Activated gamma-delta T cell treated with Interleukin-2 at 50 U/mL for 16 hours (primary cell): ENCODE measurements around the gene CCT8L2.
"Not testable (repeated sequence)": the region's sequence is repeated elsewhere in the genome, so short reads cannot be mapped to it uniquely, and the experiment has no call there.

Source experiments
- DNase-seq: peaks from one replicate; pipeline ENCODE4 v3.0.0-alpha.2; 2020

Gene CCT8L2, protein sequence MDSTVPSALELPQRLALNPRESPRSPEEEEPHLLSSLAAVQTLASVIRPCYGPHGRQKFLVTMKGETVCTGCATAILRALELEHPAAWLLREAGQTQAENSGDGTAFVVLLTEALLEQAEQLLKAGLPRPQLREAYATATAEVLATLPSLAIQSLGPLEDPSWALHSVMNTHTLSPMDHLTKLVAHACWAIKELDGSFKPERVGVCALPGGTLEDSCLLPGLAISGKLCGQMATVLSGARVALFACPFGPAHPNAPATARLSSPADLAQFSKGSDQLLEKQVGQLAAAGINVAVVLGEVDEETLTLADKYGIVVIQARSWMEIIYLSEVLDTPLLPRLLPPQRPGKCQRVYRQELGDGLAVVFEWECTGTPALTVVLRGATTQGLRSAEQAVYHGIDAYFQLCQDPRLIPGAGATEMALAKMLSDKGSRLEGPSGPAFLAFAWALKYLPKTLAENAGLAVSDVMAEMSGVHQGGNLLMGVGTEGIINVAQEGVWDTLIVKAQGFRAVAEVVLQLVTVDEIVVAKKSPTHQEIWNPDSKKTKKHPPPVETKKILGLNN

DNA sequence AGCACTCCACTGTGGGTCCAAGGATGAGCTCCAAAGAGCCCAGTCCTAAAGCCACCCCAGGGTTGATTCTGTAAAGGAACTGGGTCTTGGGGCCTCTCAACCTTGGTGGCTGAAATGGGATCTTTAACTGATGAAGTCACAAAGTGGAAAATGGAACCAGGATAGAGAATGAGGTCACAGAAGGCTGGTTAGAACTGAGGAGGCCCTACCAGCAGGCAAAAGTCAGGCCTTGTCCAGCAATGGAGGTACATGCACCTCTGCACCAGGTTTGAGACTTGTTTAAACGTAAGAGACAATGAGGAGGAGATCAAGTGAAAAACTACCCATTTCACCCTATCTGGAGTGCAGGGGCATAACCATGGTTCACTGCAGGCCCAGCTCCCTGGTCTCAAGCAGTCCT lies at the start of gene CCT8L2:
CCT8L2 (minus strand) TSS at position 101 of the 400 bp plus-strand sequence. CDS start 260 bp downstream, outside the sequence.
- DNase-seq, result not testable (repeated sequence)

DNA sequence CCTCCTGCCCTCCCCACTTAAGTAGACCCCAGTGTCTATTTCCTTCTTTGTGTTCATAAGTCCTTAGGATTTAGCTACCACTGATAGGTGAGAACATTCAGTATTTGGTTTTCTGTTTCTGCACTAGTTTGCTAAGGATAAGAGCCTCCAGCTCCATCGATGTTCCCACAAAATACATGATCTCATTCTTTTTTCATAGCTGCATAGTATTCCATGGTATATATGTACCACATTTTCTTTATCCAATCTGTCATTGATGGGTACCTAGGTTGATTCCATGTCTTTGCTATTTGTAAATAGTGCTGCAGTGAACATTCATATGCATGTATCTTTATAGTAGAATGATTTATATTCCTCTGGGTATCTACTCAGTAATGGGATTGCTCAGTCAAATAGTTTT lies 42.8 kb upstream of the CCT8L2 start:
- DNase-seq, result not testable (repeated sequence)

DNA sequence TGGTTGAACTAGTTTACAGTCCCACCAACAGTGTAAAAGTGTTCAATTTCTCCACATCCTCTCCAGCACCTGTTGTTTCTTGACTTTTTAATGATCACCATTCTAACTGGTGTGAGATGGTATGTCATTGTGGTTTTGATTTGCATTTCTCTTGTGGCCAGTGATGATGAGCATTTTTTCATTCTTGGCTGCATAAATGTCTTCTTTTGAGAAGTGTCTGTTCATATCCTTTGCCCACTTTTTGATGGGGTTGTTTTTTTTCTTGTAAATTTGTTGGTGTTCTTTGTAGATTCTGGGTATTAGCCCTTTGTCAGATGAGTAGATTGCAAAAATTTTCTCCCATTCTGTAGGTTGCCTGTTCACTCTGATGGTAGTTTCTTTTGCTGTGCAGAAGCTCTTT lies 41.5 kb upstream of the CCT8L2 start:
- not testable (repeated sequence) for DNase-seq

DNA sequence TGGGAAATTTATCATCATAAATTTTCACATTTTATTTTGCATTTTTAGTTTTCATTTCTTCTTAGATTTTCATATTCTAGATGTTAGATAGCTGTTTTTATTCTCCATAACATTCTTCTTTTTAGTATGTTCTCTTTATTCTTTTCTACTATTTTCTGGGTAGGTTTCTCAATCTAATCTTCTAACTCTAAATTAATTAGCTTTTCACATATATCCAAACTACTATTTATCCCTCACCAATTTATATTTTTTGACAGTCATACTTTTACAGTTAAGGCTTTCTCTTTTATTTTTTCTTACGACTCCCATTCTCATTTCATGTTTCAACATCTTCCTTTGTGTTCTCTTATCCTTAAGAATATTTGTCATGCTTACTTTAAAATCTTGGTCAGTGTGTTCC lies 35.9 kb upstream of the CCT8L2 start:
- DNase-seq, result not testable (repeated sequence)

DNA sequence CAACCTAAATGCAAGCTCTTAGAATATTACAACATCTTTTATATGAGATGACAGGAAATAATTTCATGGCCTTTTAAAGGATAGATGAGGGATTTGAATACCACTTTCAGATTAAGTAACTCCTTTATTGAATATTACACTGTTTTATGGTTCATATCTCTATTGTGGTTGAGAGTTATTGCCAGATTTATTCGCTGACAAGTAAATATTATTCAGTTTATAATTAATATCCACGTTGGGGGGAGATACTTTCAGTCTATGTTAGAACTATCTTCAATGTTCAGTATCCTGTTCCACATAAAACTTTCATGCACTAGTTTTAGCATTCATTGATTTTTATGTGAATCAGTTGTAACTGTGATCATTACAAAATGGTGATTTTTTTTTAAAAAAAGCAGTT lies 32.4 kb upstream of the CCT8L2 start:
- not testable (repeated sequence) for DNase-seq

DNA sequence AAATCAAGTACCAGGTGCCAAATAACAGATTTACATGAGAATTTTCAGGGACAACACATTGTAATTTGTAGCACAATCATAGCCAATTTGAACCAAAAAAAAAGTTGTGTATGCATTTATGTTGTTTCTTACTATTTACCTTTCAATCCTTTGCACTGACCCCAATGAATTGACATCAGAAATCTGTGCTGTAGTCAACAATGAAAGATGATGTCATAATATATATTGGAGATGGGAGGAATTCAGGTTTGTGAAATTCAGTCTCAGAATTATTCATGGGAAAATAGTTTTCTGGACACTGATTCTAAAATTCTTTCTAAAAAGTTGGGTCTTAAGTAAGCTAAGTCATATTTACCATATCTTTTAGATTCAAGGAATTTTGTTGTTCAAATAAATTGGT lies 31.0 kb upstream of the CCT8L2 start:
- not testable (repeated sequence) for DNase-seq

DNA sequence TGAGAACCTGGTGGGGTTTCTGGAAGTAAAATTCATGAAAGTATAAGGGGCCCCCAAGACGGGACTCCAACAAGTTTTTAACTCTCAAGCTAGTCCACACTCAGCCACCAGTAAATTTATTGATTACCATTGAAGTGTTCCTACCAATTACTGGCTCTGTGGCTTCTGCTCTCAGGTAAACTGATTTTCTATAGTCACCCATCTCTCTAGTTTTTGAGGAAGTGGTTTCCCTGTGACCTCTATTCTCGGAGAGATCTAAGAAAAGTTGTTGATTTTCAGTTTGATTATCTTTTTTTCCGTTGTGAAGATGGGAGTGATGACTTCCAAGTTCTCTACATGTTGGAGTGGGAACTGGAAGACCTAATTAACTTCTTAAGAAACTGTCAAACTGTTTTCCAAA lies 24.9 kb upstream of the CCT8L2 start:
- DNase-seq, result not testable (repeated sequence)

DNA sequence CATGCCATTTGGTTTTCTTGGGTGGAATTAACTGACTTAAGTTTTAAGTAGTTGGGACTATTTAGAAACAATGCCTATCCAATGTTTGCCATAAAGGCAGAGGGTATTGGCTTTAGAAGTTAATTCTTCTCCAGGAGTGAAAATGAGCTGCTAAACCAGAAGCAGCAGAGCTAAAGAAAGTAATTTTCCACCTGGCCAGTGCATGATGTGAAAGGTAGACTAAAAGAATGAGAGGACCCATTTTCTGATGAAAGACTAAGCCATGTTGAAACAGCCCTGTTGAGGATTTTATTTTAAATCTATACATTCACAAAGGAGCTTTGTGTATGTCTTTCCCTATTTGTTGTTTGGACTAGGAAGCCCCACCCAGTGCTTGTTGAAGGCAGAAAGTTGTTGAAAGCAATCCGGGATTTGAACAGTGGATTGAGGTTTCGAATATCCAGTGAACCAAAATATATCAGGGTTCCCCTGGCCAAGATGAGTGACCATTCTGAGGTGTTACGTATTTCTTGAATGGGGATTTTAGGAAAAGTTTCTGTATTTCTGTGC lies 23.9 kb upstream of the CCT8L2 start:
- DNase-seq, result not testable (repeated sequence)

DNA sequence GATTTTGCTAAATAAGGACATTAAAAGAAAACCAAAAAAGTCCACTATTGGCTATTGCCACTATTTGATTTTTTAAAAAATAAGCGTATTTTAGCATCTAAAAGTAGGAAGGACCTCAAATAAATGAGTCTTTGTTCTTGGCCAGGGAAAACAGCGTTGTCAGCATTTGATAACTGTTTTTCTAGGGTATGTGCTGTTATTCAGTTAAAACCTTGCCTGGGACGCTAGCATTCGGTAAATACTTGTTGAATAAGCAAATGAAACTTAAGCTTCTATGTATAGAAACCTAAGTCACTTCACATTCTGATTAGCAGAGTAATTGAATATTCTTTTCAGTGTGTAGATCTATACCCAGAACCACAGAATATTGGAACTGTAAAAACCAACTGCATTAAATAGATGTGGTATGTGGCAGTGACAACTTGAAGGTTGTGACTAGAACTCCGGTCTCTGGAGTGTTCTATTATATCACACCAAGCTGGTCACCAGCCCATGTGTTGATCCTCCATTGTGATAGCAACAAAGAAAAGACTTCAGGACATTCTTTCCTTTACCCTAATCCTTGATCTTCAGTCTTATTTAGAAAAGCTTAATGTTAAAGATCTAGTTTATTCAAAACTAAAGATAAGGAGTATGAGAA lies 23.1 kb upstream of the CCT8L2 start:
- DNase-seq, result not testable (repeated sequence)

DNA sequence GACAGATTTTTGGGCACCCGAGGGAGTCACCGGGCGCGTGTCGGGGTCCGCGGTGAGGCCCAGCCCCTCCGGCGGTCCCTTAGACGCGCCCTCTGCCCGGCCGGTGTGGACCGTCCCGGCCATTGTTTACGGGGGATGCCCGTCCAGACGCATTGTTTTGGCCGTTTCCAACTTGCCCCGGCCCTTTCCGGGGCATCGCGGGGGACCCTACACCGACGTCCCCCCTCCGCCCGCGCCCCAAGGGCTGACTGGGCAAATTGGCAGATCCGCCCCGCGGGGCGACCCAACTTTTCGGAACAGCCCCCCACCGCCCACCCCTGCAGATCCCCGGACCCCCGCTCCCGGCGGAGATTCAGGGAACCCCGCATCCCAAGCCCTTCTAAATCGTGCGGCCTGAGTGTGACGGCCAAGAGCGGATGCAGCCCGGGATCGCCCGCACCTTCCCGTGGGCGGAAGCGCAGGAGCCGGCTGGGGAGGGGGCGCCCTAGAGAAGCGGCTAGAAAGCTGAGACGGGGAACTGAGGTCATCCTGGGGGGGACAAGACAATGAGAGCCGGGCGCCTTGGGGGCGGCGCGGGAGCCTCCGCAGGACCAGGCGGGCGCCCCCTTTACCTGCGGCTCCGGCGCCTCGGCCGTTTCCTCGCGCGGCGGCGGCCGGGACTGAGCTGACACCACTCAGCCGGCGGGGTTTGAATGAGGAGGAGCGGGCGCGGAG lies 17.1 kb upstream of the CCT8L2 start:
- no peak for DNase-seq

DNA sequence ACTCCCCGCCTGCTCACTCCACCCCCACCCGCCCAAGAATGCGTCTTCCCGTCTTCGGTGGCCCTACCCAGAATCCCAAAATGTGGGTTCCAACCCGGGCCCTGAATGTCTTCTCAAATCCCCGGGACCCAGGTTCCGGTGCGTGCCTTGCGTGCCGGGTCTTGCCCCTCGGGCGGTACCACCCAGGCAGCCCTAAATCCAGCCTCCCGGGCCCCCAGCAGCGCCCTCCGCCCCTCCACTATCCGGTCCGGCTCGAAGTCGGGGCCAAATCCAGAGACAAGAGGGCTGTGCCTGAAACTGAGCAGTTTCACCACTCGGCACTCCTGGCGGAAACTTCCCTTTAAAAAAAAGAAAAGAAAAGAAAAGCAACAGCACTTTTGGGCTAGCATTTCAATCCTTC lies 16.3 kb upstream of the CCT8L2 start:
- DNase-seq, result no peak

DNA sequence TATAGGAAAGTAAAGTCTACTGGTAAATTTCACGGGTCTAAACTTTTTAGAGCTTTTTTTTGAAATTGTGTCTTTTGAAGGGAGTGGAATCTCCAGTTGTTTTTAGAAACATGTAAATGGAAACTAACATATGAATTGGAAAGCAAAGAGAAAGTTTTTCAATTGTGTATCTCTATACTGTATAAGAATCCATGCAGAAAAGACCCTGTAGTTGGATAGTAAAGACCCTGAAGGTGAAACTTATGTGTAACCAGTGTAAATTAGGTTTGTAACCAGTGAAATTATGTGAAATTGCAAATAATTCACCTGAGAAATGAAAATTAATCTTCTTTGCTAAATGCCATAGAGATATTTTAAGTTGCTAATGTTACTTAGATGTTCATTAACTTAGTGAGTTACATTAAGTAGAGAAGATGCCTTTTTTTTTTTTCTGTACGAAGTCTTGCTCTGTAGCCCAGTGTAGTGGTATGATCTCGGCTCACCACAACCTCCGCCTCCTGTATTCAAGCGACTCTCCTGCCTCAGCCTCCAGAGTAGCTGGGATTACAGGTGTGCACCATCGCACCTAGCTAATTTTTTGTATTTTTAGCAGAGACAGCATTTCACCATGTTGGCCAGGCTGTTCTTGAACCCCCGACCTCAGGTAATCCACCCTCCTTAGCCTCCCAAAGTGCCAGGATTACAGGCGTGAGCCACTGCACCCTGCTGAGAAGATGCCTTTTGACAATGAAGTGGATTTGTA lies 11.8 kb upstream of the CCT8L2 start:
- DNase-seq, result not testable (repeated sequence)

DNA sequence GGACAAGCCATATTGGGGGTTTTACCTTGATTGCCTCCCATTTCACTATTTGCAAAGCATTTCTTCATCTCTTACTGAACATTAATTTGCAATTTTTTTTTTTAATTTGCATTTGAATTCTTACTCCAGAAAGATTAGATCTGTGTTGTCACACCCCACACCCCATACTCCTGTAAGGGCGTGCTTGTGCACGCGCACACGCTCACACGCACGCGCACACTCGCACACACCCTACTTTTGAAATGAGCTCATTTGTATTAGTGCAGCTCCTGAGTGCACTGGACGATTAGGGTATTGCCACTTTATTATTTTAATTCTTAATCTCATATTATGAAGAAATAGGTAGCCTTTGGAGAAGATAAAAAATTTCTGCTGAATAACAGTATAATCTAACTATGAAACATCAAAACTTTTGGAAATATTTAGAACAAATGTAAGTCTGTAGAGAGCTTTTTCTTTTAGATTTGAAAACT lies 11.2 kb upstream of the CCT8L2 start:
- not testable (repeated sequence) for DNase-seq

DNA sequence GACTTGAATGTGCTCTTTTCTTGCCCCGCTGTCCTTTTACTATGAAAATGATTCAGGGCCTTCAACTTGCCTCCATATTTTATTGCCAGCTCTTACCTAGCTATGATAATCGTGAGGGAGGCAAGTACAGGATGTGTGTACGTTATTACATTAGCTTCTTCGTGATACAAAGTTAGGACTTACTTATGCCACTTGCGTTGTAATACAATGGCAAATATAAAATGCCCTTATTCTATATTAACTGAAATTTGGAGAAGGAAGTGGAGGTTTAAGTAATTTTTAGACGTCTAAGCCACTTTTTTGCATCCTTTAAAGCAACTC lies 10.8 kb upstream of the CCT8L2 start:
- no peak for DNase-seq

DNA sequence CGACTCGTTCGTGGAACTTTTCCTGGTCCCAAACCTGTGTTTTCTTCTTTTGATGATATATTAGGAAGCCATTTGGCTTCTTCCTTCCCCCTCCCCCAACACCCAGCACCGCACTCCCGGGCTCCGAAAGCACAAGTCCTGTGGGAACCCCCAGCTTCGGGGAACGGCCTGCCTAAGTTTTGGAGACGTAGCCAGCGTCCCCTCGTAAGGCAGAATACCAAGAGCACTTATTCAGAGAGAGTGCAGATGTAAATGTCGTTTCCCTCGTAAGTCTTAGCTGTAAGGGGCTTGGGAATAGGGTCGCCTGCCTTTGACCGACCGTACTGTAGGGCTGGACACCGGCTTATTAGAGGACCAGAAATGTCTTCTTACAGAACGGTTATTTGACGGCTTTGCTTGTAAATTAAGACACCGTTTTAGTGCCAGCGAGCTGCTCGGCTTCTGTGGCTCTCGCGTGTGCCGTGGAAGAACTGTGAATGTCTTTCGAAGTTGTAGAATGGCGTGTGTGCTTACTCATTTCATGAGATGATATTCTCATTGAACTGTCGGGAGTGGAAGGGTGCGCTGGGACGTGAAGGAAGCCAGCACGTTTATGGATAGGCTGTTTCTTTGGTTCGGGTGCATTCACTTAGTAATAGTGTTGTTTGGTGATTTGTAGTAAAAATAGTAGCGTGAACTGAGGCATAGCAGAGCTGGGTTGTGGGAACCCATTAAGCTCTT lies 10.3 kb upstream of the CCT8L2 start:
- peak; percentile 25 for DNase-seq

DNA sequence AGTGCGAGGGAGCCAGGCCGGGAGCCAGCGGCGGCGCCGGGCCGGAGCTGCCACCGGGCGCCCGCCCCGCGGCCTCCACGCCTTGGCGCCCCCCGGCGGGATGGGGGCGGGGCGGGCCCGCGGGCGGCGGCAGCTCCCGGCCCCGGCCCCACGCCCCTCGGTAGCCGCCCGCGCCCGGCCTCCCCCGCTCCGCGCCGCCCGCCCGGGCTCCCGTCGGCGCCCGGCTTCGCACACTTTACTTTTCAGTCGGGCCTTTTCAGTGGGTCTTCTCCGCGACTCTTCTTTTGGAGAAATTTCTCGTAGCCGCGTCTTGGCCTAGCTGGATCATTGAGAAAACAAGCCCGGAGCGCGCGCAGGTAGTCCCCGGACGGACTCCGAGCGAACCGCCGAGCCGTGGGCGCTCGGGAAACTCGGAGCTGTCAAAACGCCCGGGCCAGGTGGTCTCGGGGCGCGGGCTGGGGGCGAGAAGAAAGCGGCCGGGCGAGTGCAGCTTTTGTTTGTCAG lies 9.7 kb upstream of the CCT8L2 start:
- DNase-seq, result not testable (repeated sequence)

DNA sequence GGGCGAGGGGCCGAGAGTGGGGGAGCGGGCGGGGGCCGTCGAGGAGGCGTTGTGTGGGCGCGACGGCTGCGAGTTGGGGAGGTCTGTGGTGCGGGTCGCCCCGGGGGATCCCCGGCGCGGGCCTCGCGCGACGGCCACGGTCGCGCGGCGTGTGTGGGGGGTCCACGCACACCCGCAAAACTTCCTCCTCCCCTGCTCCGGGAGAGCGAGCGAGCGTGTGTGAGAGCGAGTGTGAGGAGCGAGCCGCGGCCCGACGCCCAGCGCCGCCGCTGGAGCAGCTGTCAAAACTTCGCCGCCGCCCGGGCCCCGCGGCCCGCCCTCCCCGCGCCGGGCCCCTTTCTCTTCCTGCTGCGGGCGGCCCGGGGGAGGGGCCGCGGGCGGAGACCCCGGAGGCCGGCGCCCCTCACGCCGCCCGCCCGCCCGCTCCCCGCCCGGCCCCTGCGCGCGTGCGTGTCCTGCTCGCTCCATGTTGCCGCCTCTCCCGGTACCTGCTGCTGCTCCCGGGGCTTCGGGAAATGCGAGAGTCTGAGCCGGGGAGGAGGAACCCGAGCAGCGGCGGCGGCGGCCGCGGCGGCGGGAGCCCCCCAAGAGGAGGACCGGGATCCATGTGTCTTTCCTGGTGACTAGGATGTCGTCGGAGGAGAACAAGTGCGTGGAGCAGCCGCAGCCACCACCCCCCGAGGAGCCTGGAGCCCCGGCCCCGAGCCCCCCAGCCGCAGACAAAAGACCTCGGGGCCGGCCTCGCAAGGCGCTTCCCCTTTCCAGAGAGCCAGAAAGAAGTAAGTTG lies 9.0 kb upstream of the CCT8L2 start:
- DNase-seq, result peak; percentile 17

DNA sequence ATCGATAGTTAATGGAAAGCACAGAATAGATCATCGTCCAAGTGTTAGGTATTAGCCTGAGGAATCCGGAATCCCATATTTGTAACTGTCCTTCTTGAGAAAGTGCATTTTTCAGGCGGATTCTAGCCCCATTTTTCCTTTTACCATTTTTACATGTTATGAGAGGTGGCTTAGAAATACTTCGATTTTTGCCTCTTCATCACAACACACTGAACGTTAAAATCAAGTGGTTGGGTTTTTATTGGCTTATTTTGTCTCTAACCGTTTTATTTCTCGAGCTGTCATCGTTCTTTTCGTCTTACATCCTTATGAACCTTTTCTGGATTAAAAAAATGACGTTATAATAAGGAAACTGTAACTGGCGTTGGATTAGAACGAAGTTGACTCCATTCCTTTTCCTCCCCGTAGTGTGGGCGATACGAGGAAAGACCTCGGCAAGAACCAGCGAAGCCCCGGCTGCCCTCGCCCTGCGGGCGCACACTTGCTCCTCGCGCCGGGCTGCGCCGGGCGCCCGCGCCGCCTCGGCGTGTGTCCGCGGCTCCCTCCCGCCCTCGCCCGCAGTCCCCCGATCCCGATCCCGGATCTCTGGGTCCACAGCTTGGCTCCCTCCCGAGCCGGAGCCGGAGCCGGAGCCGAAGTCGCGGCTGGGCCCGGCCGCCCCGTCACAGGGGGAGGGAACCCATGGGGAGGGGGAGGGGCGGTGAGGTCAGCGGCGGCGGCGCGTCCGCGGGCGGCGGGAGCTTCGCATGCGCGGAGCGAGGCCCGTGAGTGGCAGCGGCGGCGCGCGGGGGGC lies 8.2 kb upstream of the CCT8L2 start:
- DNase-seq, result peak; percentile 73

DNA sequence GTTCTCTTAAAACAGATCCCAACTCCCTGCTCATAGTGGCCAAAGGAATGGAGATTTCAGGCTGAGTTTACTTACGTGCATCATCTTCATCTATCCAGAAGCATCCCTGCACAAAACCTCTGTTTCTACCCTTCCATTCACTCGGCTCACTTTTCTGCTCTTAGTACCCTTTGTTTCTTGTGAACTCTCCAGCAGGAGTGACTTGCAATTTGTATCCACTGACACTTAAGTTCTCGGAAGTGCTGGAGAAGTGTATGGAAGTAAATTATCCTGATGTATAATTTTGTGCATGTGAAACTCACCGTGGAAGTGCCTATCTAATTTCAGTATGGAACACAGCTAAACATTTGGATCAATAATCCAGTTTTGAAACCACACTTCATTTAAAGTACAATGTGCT lies 7.0 kb upstream of the CCT8L2 start:
- DNase-seq, result not testable (repeated sequence)

DNA sequence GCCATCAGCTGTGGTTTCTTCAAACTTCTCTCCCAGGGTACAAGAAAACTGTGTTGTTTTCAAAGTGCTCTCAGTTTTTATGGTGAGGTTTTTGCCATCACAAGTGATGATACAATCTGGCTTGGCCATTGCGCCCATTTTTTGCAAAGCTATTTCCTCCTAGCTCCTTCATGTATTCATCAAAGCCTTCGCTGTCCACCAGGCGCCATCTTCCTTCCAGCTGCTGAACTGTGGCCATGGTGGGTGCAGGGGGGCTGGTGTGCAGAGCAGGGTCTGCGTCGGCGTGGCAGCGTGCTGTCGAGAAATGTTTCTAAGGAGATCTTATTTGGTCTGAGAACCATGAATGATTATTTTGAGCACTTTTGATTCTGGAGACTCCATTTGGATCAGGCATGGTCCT lies 2.6 kb upstream of the CCT8L2 start:
- DNase-seq, result not testable (repeated sequence)
